Sigmoid colon (tissue), 4 donors: ENCODE results near the gene ANKS1A.

ENCODE experiments used
- CTCF ChIP-seq, 4 experiments: fragments of 450-650 bp in 3 of 4; fragments of 200-600 bp in 1 of 4; IDR thresholded peaks; one replicate each; pipeline ENCODE4 v1.5.1; 2016 to 2019; ENCODE audit warnings: antibody characterized with exemption in 4 of 4, mild to moderate bottlenecking in 3 of 4, moderate library complexity in 2 of 4
- EP300 ChIP-seq, 4 donors: sonication (generic); formaldehyde crosslinking; IDR thresholded peaks; one replicate each; pipeline ENCODE4 v1.6.1; 2017; ENCODE audit warnings: antibody characterized with exemption in 4 of 4
- POLR2A ChIP-seq, 2 donors: fragments of 450-650 bp; IDR thresholded peaks; one replicate each; pipeline ENCODE4 v1.6.1; 2016; ENCODE audit warnings: antibody characterized with exemption in 2 of 2, mild to moderate bottlenecking in 2 of 2, moderate library complexity in 2 of 2
- POLR2AphosphoS5 ChIP-seq, 4 donors: sonication (generic); formaldehyde crosslinking; IDR thresholded peaks; one replicate each; pipeline ENCODE4 v1.6.1; 2017; ENCODE audit warnings: antibody characterized with exemption in 4 of 4

- no peak for TF ChIP-seq CTCF (IDR thresholded peaks at IDR 0.05)
- no peak for TF ChIP-seq POLR2AphosphoS5 (IDR thresholded peaks at IDR 0.05)
- TF ChIP-seq EP300 (IDR thresholded peaks at IDR 0.05), result no peak
- TF ChIP-seq POLR2A (IDR thresholded peaks at IDR 0.05), result no peak
Measured at GRCh38 chr6:34864007-34864406, 25.0 kb upstream of the ANKS1A start.
